GM18870 (cell line): ENCODE results near the gene BCL2L2.
"Not testable (repeated sequence)": the region's sequence is repeated elsewhere in the genome, so short reads cannot be mapped to it uniquely, and the experiment has no call there.

Source experiments
- ATAC-seq: cut with Tn5 transposase; IDR thresholded peaks from one replicate; pipeline ENCODE4 v1.9.1; 2021; ENCODE audit warnings: moderate library complexity; ENCODE audit not compliant: unreplicated experiment

The BCL2L2 gene, protein sequence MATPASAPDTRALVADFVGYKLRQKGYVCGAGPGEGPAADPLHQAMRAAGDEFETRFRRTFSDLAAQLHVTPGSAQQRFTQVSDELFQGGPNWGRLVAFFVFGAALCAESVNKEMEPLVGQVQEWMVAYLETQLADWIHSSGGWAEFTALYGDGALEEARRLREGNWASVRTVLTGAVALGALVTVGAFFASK

DNA sequence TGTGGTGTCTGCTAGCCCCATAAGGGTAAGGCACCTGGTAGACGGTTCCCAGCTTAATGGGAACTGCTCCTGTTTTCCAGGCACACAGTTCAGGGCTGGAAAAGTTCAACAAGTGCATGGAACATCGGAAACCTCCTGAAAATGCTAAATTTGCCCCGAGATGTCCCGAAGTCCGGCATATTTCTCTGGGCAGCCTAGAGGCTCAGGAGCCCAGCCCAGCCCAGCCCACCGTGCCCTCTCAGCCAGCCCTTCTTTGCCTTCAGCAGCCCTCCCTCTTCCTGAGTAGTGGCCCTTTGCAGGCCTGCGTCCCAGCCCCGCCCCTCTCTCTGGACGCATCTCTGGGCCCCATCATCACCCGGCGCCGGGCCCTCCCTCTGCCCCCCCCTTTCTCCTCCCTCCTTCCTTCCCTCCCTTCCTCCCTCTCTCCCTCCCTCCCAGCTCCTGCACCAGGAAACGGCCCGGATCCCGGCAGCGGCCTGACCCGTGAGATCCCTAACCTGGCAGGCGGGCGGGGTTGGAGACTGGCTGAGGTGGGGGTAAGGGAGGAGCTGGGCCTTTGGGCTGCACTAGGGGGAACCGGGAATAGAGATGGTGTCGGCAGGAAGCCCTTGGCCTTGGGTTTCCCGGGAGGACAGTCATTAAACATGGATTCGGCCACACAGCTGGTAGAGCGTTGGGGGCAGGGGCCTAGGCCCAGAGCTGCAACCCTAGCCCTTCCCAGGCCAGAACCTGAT lies at the start of gene BCL2L2:
BCL2L2 (plus strand) TSS at position 422 of the 734 bp plus-strand sequence. CDS start 935 bp downstream, outside the sequence.
- ATAC-seq, result no peak

DNA sequence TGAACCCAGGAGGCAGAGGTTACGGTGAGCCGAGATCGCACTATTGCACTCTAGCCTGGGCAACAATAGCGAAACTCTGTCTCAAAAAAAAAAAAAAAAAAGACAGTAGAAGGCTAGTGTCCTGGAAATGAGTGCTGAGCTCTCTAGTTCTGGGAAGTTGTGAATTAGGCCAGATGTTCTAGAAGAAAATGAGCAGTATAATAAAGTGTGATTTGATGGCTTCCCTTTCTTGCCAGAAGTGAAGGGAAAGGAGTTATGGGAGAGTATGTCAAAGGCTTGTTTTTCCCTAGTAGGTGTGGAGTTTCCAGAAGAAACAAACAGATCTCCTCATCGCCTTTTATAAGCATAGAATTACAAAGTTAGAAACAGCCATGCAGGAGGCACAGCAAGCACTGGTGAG lies 48.4 kb upstream of the BCL2L2 start:
- no peak for ATAC-seq

DNA sequence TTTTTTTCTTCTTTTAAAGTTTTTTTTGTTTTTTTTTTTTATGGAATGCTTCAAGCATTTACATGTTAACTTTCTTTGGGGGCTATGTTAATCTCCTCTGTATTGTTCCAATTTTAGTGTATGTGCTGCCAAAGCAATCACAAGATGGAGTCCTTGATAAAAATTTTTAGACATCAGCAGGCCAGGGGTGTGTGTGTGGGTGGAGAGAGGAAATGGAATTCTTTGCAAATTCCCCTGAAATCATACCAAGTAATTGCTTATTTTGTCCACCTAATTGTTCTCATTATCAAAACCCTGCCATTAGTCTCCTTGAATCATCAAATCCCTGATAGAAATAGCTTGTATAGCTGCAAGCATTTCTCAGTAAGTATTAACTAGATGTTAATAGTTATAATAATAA lies 47.2 kb upstream of the BCL2L2 start:
- no peak for ATAC-seq

DNA sequence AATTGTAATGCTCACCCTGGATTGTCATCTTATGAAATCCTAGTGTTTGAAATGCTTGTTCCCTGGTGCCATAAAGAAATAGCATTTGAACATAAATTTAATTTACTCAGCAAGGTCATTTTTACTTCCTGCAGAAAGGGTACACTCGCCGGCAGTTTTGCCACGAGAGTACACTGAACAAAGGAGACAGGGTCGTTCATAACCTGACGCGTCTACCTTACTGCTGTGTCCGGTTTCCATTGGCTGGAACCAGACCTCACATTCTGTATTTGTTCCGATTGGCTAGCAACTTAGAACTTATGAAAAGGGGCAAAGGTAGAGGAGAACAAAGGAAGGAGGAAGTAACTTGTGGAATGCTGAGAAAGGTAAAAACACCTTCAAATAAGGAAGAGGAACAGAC lies 45.8 kb upstream of the BCL2L2 start:
- ATAC-seq, result not testable (repeated sequence)

DNA sequence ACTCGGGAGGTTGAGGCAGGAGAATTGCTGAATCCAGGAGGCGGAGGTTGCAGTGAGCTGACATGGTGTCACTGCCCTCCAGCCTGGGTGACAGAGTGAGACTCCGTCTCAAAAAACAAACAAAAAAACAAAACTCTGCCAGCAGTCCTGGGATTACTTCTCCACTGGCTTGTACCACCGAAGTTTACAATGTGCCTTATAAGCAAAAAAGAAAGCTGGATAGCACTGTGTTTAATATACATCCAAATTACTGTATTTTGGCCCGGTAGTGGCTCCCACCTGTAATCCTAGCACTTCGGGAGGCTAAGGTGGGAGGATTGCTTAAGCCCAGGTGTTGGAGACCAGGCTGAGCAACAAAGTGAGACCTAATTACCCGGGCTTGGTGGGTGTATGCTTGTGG lies 37.4 kb upstream of the BCL2L2 start:
- ATAC-seq, result no peak

DNA sequence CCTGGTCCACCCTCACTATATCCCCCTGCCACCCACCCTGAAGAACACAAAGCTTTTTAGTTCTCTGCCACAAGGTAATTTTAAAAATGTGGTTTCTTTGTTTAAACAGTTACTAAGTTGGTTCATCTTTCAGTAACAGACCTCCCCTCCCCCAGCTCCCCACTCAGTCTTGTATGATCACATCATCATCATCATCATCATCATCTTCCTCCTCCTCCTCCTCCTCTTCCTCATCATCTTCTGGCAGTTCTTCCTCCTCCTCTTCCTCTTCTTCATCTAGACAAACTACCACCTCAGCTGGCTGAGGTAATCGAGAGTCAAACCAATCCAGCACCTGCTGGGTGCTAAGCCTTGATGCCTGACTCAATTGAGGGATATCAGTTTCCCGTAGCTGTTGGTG lies 31.2 kb upstream of the BCL2L2 start:
- no peak for ATAC-seq

DNA sequence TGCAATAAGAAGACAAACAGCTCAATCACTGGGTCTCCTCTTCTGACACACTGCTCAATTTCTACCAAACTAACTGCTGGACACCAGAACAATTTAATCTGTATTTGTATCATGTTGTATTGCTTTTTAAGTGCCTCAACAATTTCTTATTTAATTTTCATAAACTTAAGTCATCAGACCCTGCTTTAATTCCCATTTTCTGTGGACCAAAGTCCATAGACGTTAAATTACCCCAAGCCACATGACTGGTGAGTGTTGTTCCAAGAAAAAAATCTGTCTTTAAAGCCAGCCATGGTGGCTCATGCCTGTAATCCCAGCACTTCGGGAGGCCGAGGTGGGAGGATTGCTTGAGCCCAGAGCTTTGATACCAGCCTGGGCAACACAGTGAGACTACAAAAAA lies 29.4 kb upstream of the BCL2L2 start:
- no peak for ATAC-seq

DNA sequence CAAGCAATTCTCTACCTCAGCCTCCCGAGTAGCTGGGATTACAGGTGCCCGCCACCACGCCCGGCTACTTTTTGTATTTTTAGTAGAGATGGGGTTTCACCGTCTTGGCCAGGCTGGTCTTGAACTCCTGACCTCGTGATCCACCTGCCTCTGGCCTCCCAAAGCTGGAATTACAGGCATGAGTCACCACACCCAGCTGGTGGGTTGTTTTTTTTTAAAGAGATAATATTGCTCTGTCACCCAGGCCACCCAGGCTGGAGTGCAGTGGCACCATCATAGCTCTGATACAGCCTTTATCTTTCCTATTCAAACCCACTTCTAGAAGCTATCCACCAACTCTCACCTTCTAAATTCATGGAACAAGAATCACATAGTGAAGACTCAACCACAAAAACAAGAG lies 28.7 kb upstream of the BCL2L2 start:
- not testable (repeated sequence) for ATAC-seq

DNA sequence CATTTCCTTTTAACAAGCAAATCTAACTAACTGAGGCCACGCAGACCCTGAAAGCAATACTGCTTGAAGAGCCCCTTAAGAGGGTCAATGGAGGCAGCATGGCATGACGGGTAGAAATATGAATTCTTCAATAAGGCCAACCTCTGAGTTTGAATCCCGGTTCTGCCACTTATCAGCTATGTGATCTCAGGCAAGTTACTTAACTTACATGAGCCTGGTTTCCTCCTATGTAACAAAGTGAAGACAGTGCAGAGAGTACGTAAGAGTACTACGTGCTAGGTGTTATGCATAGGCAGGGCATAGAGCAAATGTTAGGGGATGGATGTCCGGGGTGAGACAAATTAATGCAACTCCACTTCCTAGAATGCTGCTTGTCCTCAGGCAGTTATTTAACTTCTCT lies 25.4 kb upstream of the BCL2L2 start:
- no peak for ATAC-seq

DNA sequence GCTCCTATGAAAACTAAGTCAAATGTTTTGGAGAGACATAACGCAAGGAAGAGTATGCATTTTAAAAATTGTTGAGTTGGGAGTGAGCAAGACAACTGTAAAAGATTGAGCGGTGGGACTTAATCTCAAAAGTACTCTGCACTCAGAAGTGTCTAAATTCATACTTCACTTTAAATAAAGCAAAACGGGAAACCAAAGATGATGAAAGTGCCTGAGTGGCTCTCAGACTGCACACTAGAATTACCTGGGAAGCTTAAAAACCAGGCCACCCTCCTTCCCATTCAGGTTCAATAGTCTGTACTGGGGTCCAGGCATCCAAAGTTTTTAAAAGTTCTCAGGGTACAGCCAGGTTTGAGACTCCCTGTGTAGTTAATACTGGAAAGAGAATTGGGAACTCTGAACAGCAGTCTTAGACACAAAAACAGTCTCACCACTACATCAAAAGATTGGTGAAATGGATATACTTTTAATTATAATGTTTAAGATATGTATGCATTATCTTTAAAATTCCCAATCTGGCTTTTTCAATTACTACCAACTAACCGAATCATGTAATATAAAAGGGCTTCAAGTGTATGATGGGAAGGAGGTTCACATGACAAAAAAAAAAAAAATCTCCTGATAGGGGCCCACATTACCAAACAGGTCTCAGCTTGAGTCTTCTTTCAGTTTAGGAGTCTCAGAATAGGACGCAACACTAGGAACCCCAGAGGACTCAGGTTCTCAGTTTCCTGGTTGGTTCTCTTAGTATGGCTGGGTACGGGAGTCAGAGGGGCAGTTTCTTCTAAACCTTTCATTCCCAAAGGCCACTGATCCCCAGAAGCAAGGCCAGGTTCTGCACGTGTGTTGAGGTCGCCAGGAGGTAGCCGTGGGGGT lies 21.7 kb upstream of the BCL2L2 start:
- ATAC-seq, result no peak

DNA sequence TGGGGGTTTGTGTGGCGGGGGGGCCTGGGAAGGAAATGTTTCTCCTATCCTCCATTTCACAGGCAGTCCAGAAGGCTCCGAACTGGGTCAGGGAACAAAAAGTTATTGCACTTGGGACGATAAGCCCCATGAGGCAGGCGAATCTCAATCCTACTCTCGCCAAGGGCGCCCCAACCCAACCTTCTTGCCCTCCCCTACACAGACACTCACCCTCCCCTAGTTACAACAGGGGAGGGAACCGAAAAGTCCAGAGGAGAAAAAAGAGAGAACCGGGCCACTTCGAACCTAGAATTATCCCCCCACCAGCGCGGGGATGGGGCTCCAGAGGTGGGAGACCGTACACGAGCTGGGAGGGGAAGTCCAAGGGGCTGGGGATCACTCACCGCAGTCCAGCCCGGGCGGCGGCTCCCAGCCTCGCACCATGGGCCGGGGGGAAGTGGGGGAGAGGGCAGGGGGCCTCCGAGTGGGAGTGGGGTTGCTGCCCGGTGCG lies 21.1 kb upstream of the BCL2L2 start:
- peak; percentile 10 for ATAC-seq

DNA sequence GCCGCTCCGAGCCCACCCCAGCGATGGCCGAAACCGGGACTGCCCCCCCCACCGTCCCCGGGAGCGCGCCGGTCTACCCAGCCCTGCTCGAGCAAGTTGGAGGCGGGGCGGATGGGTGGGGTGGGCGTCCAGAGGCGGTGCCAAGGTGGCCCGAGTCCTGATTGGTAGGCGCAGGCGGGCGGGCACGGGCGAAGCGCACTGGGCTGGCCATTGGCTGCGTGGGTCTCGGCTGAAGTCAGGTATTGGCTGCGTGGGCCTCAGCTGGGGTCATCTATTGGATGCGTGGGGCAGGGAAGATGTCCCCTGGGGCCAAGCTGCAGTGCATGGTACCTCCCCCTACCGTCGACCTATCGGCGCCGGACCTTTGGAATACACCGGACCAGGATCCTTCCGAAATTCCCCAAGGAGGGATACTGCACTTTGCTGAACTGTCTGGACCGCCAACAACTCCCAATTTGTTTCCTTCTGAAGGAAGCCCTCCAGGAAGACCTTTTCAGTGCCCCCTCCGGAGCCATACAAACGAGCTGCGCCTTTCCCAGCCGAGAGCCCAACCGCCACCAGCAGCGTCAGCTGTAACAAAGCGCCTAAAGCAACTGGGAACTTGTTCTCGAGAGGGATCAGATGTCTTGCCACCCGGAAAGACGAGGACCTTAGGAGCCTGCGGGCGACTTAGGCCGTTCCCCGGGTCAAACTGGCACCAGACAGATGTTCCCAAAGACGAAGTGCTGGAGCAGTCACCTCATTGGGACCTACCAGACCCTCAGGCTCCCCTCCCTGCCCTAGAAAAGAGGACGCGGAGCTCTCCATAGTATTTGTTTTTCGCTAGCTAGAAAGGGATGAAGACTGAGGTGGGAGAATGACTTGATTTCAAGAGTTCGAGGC lies 20.4 kb upstream of the BCL2L2 start, which contains the start of gene HOMEZ:
HOMEZ (minus strand) TSS at position 113 of the 882 bp plus-strand sequence. CDS start 180 bp downstream, outside the sequence.
- peak; percentile 97 for ATAC-seq

DNA sequence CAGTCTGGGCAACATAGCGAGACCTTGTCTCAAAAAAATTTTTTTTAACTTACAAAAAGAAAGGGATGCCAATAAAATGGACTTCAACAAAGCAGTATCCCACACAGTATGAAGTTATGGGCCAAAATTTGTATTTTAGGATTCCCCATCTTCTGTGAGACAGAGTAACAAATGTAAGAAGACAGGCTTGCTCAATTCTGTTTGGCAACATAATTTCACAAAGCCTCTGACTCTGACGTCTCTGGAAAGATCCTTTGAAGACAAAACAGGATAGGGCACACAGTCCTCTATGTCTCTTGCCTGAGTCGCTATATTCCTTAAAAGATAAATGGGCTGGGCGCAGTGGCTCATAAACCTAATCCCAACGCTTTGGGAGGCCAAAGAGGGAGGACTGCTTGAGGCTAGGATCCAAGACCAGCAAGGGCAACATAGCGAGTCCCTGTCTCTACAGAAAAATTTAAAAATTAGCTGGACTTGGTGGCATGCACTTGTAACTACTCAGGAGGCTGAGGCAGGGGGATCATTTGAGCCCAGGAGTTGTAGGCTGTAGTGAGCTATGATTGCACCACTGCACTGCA lies 19.6 kb upstream of the BCL2L2 start:
- ATAC-seq, result no peak

DNA sequence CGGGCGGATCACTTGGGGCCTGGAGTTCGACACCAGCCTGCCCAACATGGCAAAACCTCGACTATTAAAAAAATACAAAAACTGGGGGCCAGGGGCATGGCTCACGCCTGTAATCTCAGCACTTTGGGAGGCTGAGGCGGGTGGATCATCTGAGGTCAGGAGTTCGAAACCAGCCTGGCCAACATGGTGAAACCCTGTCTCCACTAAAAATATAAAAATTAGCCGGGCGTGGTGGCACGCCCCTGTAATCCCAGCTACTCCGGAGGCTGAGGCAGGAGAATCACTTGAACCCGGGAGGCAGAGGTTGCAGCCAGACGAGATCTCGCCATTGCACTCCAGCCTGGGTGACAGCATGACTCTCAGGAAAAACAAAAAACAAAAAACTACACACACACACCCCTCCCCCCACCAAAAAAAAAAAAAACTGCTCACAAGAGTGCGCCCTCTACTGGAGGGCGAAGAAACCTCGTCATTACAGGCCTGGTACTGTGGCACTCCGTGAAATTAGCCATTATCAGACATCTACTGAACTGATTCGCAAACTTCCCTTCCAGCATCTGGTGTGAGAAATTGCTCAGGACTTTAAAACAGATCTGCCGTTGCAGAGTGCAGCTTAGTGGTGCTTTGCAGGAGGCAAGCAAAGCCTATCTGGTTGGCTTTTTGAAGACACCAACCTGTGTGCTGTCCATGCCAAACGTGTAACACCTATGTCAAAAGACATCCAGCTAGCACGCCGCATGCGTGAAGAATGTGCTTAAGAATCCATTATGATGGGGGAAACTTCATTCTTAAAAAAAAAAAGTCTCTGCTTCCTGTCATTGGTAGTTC lies 11.7 kb upstream of the BCL2L2 start:
- no peak for ATAC-seq

DNA sequence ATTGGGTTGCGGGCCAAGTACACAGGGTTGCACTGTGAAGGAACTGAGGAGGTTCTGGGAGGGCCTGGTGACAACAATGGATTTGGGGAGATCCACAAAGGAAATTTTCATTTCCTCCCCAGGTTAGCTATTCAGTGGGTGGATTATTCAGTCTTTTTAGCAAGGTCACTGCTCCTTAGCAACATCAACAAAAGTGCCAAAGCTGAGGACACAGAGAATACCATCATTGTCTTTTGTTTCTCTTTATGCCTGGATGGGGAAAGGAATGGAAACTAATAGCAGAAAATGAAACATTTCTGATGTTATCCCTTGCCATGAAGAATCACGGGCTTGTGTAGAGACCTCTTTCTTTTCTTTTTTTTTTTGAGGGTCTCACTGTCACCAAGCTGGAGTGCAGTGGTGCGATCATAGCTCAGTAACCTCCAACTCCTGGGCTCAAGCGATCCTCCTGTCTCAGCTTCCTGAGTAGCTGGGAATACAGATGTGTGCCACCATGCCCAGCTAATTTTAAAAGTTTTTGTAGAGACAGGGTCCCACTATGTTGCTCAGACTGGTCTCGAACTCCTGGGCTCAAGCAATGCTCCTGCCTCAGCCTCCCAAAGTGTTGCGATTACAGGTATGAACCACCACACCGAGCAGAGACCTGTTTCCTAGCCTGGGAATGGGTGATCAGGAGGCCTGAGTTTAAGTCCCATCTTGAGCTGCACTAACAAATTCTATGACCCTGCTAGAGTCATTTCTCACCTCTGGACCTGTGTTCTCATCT lies 10.4 kb upstream of the BCL2L2 start:
- ATAC-seq, result no peak

DNA sequence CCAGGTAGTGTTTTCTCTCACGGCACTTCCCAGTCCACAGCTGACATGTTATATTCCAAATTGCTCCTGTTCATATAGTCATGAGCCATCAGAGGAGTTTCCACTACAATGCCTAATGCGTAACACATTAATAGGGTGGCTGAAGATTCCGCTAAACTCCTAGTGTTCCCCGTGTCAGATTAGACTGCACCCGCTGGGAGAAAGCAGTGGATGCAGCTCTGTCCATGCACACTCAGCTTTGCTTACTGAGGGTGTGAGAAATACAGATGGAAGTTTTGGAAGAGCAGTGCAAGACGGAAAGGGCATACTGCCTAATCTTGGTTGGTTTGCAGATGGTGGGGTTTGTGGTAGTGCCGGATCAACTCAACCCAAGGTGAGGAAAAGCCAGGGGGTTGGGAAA lies 9.5 kb upstream of the BCL2L2 start:
- no peak for ATAC-seq

DNA sequence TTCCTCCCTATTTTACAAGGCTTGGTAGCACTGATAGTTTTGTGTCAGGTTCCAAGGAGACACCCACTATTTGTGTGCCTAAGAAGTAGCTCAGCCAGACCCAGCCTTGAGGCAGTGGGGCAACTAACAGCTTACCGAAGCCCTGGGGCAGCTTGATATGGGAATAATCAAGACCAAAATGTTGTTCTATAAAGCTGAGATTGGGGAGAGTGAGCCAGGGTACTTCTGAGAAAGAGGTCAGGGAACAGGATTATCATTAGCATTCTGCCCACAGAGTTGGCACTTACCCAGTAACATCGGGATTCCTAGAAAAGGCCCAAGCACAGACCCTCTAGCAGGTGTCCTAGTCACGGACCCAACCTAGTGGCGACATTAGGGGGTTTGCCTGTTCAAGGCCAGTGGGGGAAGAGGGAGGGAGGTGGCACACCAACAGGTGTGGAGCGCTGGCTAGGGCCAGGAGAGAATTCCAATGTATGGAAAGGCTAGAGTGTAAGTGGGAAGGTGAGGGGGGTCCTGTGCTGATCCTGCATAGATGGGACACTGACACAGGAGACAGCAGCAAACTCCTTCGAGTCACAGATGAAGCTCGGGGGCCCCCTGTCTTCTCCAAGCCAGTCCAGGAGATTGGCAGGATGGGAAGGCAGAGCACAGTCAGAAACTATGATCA lies 8.9 kb upstream of the BCL2L2 start:
- ATAC-seq, result no peak
